Measurements from ENCODE around the gene TMUB1. TPM values are rescaled to one million over a fixed set of nuclear protein-coding genes. Genes with fewer than 3 reads are reported as not detected.
A peak's percentile ranks its signal among the peaks of the same experiment; 100 is the strongest.

Gene TMUB1
- total and polyA plus RNA-seq, 11 donors: 21.8 to 82.6 (median 37.9) TPM

DNA sequence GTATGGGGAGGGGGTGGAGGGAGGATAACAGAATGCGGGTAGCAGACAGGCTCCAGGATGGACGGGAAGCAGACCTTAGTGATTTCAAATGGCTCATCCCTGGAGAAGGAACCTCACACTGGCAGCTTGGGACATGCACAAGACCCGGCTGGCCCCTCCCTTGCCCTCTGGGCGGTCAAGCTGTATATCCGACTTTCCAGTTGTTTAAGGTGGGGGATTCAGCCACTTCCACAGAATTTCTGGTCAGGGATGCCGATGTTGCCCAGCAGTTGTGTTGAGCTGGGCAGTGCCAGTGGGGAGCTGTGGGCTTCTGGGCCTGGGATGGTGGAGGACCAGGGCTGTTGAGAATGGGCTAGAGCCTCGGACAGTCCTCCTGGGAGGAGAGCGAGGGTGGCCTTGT lies 45.4 kb upstream of the TMUB1 start:
- Histone ChIP-seq H3K4me3 (no peak overlapping the region), H3K9me3 (no peaks in the 10 kb centered on the region), H3K36me3 (peaks cover 0 to 83% (median 52%) of the 10 kb centered on the region in 9 donors), H3K27me3 (no peaks in the 10 kb centered on the region), H3K27ac (no peak overlapping the region), H3K4me1 (peaks cover 0 to 30% (median 9%) of the 10 kb centered on the region in 12 donors)
- TF ChIP-seq, protein P1, sequence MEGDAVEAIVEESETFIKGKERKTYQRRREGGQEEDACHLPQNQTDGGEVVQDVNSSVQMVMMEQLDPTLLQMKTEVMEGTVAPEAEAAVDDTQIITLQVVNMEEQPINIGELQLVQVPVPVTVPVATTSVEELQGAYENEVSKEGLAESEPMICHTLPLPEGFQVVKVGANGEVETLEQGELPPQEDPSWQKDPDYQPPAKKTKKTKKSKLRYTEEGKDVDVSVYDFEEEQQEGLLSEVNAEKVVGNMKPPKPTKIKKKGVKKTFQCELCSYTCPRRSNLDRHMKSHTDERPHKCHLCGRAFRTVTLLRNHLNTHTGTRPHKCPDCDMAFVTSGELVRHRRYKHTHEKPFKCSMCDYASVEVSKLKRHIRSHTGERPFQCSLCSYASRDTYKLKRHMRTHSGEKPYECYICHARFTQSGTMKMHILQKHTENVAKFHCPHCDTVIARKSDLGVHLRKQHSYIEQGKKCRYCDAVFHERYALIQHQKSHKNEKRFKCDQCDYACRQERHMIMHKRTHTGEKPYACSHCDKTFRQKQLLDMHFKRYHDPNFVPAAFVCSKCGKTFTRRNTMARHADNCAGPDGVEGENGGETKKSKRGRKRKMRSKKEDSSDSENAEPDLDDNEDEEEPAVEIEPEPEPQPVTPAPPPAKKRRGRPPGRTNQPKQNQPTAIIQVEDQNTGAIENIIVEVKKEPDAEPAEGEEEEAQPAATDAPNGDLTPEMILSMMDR (IDR thresholded peaks at IDR 0.05): no peak
- no peak for TF ChIP-seq POLR2A (IDR thresholded peaks at IDR 0.05)
- intact Hi-C loops (cut with DNase I): loop anchor here in 4 of 10 donors (10.0 kb wide), 1 partner anchor 116 kb away; the partner anchor contains the start of gene SMARCD3 (in 4 of the 4)
- WGBS, 4 donors: 85 to 93% (median 90%) methylated on average over 6 to 8 of the region's 8 CpGs
- ATAC-seq (no peak), DNase-seq (peak in 1 of 5 donors; percentile 19)

DNA sequence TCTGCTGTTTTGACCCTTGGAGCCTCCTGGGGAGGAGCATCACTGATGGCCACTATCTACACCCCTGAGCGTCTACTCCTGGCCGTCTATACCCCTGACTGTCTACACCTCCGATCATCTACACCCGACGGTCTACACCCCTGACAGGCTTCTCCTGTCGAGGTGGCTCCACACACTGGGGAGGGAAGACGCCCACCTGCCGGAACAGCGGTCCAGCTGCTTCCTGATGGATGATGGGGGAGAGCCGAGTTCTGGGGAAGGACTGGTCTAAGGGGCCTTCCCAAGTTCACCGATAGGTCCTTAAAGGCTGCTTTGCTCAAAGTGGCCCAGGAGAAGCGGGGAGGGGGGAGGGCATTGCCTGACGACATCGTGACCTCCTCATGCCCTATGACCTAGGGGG lies 44.9 kb upstream of the TMUB1 start:
- Histone ChIP-seq H3K27ac (no peak overlapping the region), H3K9me3 (no peaks in the 10 kb centered on the region), H3K27me3 (no peaks in the 10 kb centered on the region), H3K4me1 (peaks cover 0 to 32% (median 9%) of the 10 kb centered on the region in 12 donors), H3K4me3 (no peak overlapping the region), H3K36me3 (peaks cover 0 to 83% (median 51%) of the 10 kb centered on the region in 9 donors)
- TF ChIP-seq, protein P1 (IDR thresholded peaks at IDR 0.05): no peak
- TF ChIP-seq POLR2A (IDR thresholded peaks at IDR 0.05): no peak
- 78 to 84% (median 81%) methylated on average over 10 to 14 of the region's 14 CpGs for WGBS, 4 donors
- DNase-seq (peak in 2 of 5 donors; percentile 20 to 42), ATAC-seq (no peak)
- intact Hi-C loops (cut with DNase I): loop anchor here in 4 of 10 donors (10.0 kb wide), 1 partner anchor 117 kb away; the partner anchor contains the start of gene SMARCD3 (in 4 of the 4)

DNA sequence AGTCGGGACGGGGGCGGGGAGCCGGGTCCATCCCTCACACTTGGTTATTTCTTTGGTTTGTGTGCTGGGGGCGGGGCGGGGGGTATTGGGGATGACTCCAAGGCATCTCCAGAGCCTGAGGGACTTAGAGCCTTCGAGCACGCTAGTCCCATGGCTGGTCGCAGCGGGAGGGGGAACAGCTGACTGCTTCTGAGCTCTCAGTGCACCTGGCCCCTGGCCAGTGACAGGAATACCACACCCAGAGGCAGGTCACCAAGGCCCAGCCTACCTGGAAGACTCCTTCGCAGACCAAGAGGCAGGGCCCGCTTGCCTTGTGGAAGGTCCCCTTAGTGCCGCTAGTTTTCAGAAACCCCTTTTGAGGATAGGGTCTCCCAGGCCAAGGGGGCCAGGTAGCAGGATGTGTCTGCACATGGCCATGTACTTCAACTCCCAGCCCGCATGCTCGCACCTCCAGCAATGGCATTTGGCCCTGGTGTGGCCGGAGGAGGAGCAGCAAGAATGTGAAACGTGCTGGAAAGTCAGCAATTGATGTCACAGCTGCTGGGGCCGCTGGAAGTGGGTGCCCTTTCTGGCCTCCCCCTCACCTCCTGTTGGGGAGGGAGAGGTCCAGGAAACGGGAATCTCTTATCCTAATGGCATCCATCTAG lies 43.3 kb upstream of the TMUB1 start:
- WGBS, 4 donors: 72 to 80% (median 75%) methylated on average over 17 to 19 of the region's 19 CpGs
- Histone ChIP-seq H3K9me3 (no peaks in the 10 kb centered on the region), H3K4me3 (peak overlapping the region in 1 of 12 donors; percentile 55), H3K4me1 (peaks cover 0 to 32% (median 9%) of the 10 kb centered on the region in 12 donors), H3K27ac (no peak overlapping the region), H3K27me3 (no peaks in the 10 kb centered on the region), H3K36me3 (peaks cover 0 to 76% (median 42%) of the 10 kb centered on the region in 9 donors)
- intact Hi-C loops (cut with DNase I): loop anchor here in 4 of 10 donors (10.0 kb wide), 1 partner anchor 118 kb away; the partner anchor contains the start of gene SMARCD3 (in 4 of the 4)
- no peak for ATAC-seq
- no peak for TF ChIP-seq POLR2A (IDR thresholded peaks at IDR 0.05)
- TF ChIP-seq, protein P1 (IDR thresholded peaks at IDR 0.05): no peak
- DNase-seq: no peak

DNA sequence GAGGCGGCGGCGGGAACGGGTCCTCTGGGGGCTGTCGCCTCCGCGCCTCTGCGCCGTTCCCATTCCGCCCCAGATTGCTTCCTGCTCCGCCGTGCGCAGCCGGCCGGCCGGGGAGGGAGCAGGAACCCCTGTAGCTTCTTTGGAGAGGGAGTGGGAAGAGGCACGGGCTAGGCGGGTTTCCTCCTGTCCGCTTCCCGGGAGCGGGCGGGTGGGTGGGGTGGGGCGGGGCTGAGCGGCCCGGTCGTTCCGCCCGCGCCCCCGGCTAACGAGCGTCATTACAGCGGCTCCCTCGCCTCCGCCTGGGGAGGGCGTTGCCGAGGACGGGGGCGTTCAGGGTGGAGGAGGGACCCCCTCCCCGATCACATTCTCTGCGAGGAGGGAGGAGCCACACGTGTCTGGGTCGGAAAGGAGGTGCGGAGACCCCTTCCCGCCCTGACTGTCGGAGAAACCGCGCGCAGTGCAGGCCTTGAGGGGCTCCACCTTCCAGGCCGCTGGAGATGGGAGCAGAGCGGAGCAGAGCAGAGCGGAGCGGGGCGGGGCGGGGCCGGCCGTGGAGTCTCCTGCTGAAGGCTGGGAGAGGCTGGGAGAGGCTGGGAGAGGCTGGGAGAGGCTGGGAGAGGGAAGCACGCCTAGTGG lies 42.7 kb upstream of the TMUB1 start:
- Histone ChIP-seq H3K27me3 (no peaks in the 10 kb centered on the region), H3K36me3 (peaks cover 0 to 76% (median 42%) of the 10 kb centered on the region in 9 donors), H3K4me3 (peak overlapping the region; percentile 37 to 63 (median 55)), H3K9me3 (no peaks in the 10 kb centered on the region), H3K4me1 (peaks cover 0 to 32% (median 9%) of the 10 kb centered on the region in 12 donors), H3K27ac (peak overlapping the region in 6 of 12 donors; percentile 26 to 62 (median 35))
- no peak for TF ChIP-seq POLR2A (IDR thresholded peaks at IDR 0.05)
- TF ChIP-seq, protein P1 (IDR thresholded peaks at IDR 0.05): no peak
- DNase-seq (peak in 1 of 5 donors; percentile 64), ATAC-seq (peak; percentile 8 to 46 (median 21))
- 10 to 17% (median 13%) methylated on average over 27 to 58 of the region's 58 CpGs for WGBS, 4 donors
- intact Hi-C loops (cut with DNase I): loop anchor here in 9 of 10 donors (1.0 to 10.0 kb wide), 5 partner anchors 43 to 177 kb away; partner anchors contain the start of gene SMARCD3 (in 4 of the 9)

All from heart left ventricle (tissue), 16 donors.